Adrenal gland (tissue), 12 donors: Measurements from ENCODE around the gene SASH1. TPM values are rescaled to one million over a fixed set of nuclear protein-coding genes. Genes with fewer than 3 reads are reported as not detected.

Experiments
- DNase-seq, 7 donors: peaks; one replicate each; pipeline ENCODE4 v3.0.0-alpha.2; 2019 to 2020
- H3K27ac ChIP-seq, 5 donors: fragments of 200-600 bp; sonication (generic) in 4 of 5; 1 replicate in 3 of 5; 2 replicates in 2 of 5; pipeline versions ENCODE4 v1.5.1 to v1.8.0; 2016 to 2020; ENCODE audit warnings: mild to moderate bottlenecking in 1 of 5
- H3K27me3 ChIP-seq: fragments of 200-600 bp; 2 replicates; pipeline ENCODE4 v1.8.0; 2021
- H3K36me3 ChIP-seq, 2 donors: fragments of 200-600 bp; replicated peaks in 1 of 2; 1 replicate in 1 of 2; 2 replicates in 1 of 2; pipeline versions ENCODE4 v1.5.1 to v1.8.0; 2018 to 2022
- H3K4me1 ChIP-seq, 2 donors: fragments of 200-600 bp; replicated peaks in 1 of 2; 1 replicate in 1 of 2; 2 replicates in 1 of 2; pipeline versions ENCODE4 v1.5.1 to v1.8.0; 2018 to 2021
- H3K4me3 ChIP-seq, 4 donors: fragments of 200-600 bp; sonication (generic) in 3 of 4; one replicate each; pipeline ENCODE4 v1.5.1; 2016 to 2018
- H3K9me3 ChIP-seq, 3 donors: fragments of 200-600 bp; sonication (generic) in 1 of 3; replicated peaks in 1 of 3; 1 replicate in 2 of 3; 2 replicates in 1 of 3; pipeline versions ENCODE4 v1.5.1 to v1.8.0; 2016 to 2021
- POLR2A ChIP-seq, 2 donors: fragments of 450-650 bp; IDR thresholded peaks; one replicate each; pipeline ENCODE4 v1.6.1; 2017; ENCODE audit warnings: antibody characterized with exemption in 2 of 2, mild to moderate bottlenecking in 2 of 2, moderate library complexity in 1 of 2
- WGBS, 4 donors: extraction: QIAGEN DNeasy Blood & Tissue Kit in 2 of 4; methylation state at CpG; one replicate each; pipeline versions ENCODE4 v1.1.5 to v1.1.7; 2013 to 2017; 5-methylcytosine and 5-hydroxymethylcytosine counted together
- intact Hi-C, 2 donors: fragments of 100-400 bp; cut with DNase I; formaldehyde crosslinking; loops; one replicate each; pipeline versions ENCODE4 v1.14.1 to v1.15.0; 2022 to 2023
- polyA plus RNA-seq, 3 donors: library from polyadenylated mRNA; stranded (reverse); fragments of 200-250 nt in 2 of 3; fragments of 350-450 nt in 1 of 3; fragmentation: Illumina TruSeq in 1 of 3; extraction: RNeasy Lipid Tissue Mini Kit (QIAGEN cat#74804) in 1 of 3; gene quantifications; one replicate each; pipeline ENCODE4 v1.2.3, GENCODE V29; 2013 to 2014
- total RNA-seq, 9 donors: library from RNA; depleted of rRNA in 4 of 9; stranded (reverse); fragments of >200 nt in 4 of 9; fragments of 120-200 nt in 1 of 9; fragmentation: NEBNext Ultra II Directional in 1 of 9; extraction: Animal tissue kit (Norgen Biotek cat#: 25700) in 1 of 9; gene quantifications; one replicate each; pipeline versions ENCODE4 v1.1.0 to v1.2.4, GENCODE V29; 2013 to 2023
- TF ChIP-seq, protein P1 (sequence below), 6 experiments: fragments of 450-650 bp in 4 of 6; fragments of 200-600 bp in 2 of 6; sonication (generic) in 1 of 6; IDR thresholded peaks; 1 replicate in 5 of 6; 2 replicates in 1 of 6; pipeline versions ENCODE4 v1.5.1 to v1.8.0; 2016 to 2021; ENCODE audit warnings: antibody characterized with exemption in 6 of 6, mild to moderate bottlenecking in 2 of 6, moderate library complexity in 1 of 6
- donor health status: healthy with polysubstance abuse.
- donor health status: Bipolar disorder and iron deficiency.
- donor health status: DM: yes; HTN: yes; CAD: no.
- donor health status: DM: no; HTN: no; CAD: no.
- donor health status: DM: no; HTN: no; CAD: no.
- donor health status: DM: yes; HTN: yes; CAD: no.

The SASH1 gene
- total and polyA plus RNA-seq, 12 donors = 5.5 to 30.7 (median 16.7) TPM

DNA sequence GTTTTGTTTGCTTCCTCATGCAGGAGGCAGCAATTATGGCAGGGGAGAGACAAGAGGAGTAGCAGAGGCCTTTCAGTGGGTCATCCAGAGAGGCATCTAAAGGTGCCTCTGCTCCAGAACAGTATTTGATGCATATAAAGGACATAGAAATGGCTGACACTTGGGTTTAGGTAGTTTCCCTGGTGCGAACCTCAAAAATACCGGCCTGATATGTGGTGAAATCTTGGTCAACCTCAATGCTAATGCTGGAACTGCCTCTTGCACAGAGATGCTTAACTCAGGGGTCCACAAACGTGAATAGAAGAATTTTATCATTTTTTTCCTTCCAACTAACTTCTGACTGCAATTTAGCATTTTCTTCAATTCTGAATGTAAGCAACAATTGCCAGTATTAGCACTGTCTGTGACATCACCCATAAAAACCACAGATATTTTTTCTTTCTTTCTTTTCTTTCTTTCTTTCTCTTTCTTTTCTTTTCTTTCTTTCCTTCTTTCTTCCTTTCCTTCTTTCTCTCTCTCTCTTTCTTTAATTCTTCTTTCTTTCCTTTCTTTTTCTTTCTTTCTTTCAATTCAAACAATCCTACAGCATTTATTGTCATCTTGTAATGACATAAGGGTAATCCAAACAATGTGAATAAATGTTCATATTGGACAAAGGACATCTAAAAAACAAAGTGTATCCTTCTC is 224.2 kb downstream of the SASH1 start:
- Histone ChIP-seq H3K4me3 (no peak overlapping the region), H3K27me3 (no peaks in the 10 kb centered on the region), H3K27ac (no peak overlapping the region), H3K36me3 (no peaks in the 10 kb centered on the region), H3K9me3 (no peaks in the 10 kb centered on the region), H3K4me1 (no peaks in the 10 kb centered on the region)
- 69 to 75% (median 72%) methylated on average over 3 of the region's 3 CpGs for WGBS, 4 donors
- TF ChIP-seq POLR2A (IDR thresholded peaks at IDR 0.05) = no peak
- TF ChIP-seq, protein P1, sequence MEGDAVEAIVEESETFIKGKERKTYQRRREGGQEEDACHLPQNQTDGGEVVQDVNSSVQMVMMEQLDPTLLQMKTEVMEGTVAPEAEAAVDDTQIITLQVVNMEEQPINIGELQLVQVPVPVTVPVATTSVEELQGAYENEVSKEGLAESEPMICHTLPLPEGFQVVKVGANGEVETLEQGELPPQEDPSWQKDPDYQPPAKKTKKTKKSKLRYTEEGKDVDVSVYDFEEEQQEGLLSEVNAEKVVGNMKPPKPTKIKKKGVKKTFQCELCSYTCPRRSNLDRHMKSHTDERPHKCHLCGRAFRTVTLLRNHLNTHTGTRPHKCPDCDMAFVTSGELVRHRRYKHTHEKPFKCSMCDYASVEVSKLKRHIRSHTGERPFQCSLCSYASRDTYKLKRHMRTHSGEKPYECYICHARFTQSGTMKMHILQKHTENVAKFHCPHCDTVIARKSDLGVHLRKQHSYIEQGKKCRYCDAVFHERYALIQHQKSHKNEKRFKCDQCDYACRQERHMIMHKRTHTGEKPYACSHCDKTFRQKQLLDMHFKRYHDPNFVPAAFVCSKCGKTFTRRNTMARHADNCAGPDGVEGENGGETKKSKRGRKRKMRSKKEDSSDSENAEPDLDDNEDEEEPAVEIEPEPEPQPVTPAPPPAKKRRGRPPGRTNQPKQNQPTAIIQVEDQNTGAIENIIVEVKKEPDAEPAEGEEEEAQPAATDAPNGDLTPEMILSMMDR (IDR thresholded peaks at IDR 0.05) = no peak
- intact Hi-C loops = no loop called here
- DNase-seq = no peak

DNA sequence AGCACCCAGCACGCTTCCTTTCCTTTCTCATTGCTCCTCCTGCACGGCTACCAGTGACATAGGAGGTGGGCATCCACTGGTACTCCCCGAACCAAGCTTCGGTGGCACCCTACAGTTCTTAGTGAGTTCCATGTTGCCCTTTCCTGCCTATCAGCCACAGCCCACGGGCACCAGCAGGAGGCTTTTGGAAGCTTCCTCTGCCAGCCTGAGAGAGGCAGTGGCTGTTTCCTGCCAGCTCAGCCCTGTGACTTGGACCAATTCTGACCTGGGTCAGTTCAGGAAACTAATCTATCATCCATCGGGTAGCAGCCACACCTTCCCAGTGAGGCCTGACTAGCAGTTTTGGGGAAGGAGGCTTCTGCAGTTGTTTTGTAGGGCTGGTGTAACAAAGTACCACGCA is 227.8 kb downstream of the SASH1 start:
- Histone ChIP-seq H3K36me3 (no peaks in the 10 kb centered on the region), H3K9me3 (no peaks in the 10 kb centered on the region), H3K27ac (no peak overlapping the region), H3K4me1 (no peaks in the 10 kb centered on the region), H3K27me3 (no peaks in the 10 kb centered on the region), H3K4me3 (no peak overlapping the region)
- WGBS, 4 donors = 67 to 76% (median 68%) methylated on average over 5 to 7 of the region's 7 CpGs
- intact Hi-C loops = loop anchor here (5.0 to 10.0 kb wide), 2 partner anchors 382 to 384 kb away; no protein-coding TSS in a partner anchor
- no peak for TF ChIP-seq POLR2A (IDR thresholded peaks at IDR 0.05)
- TF ChIP-seq, protein P1 (IDR thresholded peaks at IDR 0.05) = no peak
- no peak for DNase-seq

DNA sequence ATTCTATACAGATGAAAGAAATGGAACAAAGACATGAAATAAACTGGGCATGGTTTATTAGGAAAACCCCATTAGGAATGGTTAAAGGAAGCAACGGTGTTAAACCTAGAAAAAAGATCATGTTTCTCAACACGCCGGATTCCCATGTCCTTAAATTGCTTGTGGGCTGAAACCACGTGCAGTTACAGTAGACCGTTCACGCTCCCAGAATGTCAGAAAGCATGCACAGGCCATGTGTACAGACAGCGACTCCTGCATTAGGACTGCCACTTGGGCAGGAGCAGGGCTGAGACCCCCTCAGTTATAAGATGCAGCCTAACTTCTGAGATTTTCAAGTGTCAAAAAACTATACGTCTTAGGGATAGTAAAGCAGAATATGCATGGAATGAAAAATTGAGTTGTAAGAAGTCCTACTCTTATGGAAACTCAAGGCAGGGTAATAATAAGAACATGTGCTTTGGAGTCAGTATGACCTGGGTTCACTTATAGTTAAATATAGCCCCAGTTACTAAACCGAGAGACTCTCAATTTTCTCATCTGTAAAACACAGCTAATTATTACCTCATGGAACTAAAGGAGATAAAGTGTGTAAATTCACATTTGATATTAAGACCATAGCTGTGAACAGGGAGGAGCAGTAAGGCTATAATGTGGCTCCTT is 230.2 kb downstream of the SASH1 start:
- Histone ChIP-seq H3K36me3 (no peaks in the 10 kb centered on the region), H3K27ac (no peak overlapping the region), H3K4me1 (no peaks in the 10 kb centered on the region), H3K9me3 (no peaks in the 10 kb centered on the region), H3K4me3 (no peak overlapping the region), H3K27me3 (no peaks in the 10 kb centered on the region)
- TF ChIP-seq, protein P1 (IDR thresholded peaks at IDR 0.05) = no peak
- TF ChIP-seq POLR2A (IDR thresholded peaks at IDR 0.05) = no peak
- WGBS, 4 donors = 82 to 86% (median 85%) methylated on average over 9 of the region's 9 CpGs
- DNase-seq = no peak
- intact Hi-C loops = loop anchor here (5.0 to 10.0 kb wide), 2 partner anchors 379 to 382 kb away; no protein-coding TSS in a partner anchor

DNA sequence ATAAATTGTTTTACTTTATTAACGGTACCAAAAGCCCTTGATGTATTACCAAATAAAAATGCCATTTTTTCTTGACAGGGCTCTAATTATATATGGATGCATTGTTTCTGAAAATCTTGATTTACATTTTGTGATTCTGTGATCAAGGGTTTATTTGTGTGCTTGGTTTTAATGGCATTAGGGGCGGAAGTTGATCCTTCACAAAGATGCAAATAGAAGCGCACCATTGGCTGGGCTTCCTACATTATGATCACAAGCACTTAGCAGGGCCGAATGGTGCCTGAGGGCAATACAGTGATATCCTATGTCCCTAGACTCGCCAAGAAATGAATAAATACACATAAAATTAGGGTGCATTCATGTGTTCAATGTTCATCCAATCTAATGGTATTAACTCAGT is 231.3 kb downstream of the SASH1 start:
- no peaks in the 10 kb centered on the region for H3K27me3 ChIP-seq
- no peaks in the 10 kb centered on the region for H3K9me3 ChIP-seq
- WGBS, 4 donors = 77 to 87% (median 81%) methylated on average over 5 of the region's 5 CpGs
- no peak overlapping the region for H3K27ac ChIP-seq
- intact Hi-C loops = loop anchor here (5.0 to 10.0 kb wide), 2 partner anchors 378 to 381 kb away; no protein-coding TSS in a partner anchor
- no peak for TF ChIP-seq POLR2A (IDR thresholded peaks at IDR 0.05)
- TF ChIP-seq, protein P1 (IDR thresholded peaks at IDR 0.05) = no peak
- H3K4me3 ChIP-seq = no peak overlapping the region
- H3K4me1 ChIP-seq = no peaks in the 10 kb centered on the region
- no peak for DNase-seq
- H3K36me3 ChIP-seq = no peaks in the 10 kb centered on the region
